HepG2 (cell line): Measurements from ENCODE around the gene TBC1D22A. TPM values are rescaled to one million over a fixed set of nuclear protein-coding genes. Genes with fewer than 3 reads are reported as not detected.

Experiments
- ATAC-seq: fragments of 200-7000 bp; cut with Tn5 transposase; 3 replicates; pipeline ENCODE4 v1.9.1; 2020; ENCODE audit warnings: mild to moderate bottlenecking, moderate library complexity
- BruUV-seq: library from RNA; stranded (reverse); fragments of 400-500 nt; replicated peaks from 2 replicates; lab custom pipeline; 2021; lab: Mats Ljungman, UMichigan
- CTCF ChIA-PET: fragments of 300-600 bp; formaldehyde crosslinking; extraction: SDS; loops from one replicate; lab custom pipeline; 2021; ENCODE audit warnings: low total read pairs, inconsistent platforms, low intra/inter-chr PET ratio; lab: Yijun Ruan, JAX
- POLR2A ChIA-PET: fragments of 350-600 bp; sonication (Branson Sonifier 250); formaldehyde crosslinking; loops from one replicate; lab custom pipeline; 2020; ENCODE audit warnings: antibody characterized with exemption, inconsistent platforms; lab: Yijun Ruan, JAX
- DNase-seq: peaks from one replicate; pipeline ENCODE4 v3.0.0-alpha.2; 2015; ENCODE audit warnings: low spot score
- FAIRE-seq: peaks from 3 replicates; lab custom pipeline; 2011; peaks lifted over from hg19 to GRCh38; lab: Jason Lieb, UNC
- H2AFZ ChIP-seq: one replicate; pipeline ENCODE4 v1.6.1; 2011; ENCODE audit warnings: low read length, inconsistent platforms
- H3K27ac ChIP-seq: fragments of 300-600 bp; 3 replicates; pipeline ENCODE4 v1.8.0; 2011; ENCODE audit warnings: mixed run types, mild to moderate bottlenecking, mixed read lengths, low read length, inconsistent platforms; ENCODE audit not compliant: insufficient read depth; ENCODE audit errors: extremely low read length
- H3K27me3 ChIP-seq, 2 experiments: fragments of 200-600 bp in 1 of 2; 2 replicates in 1 of 2; 3 replicates in 1 of 2; pipeline versions ENCODE4 v1.6.0 to v1.8.0; 2011; ENCODE audit warnings: low read length in 2 of 2, mild to moderate bottlenecking in 2 of 2, moderate library complexity in 2 of 2, inconsistent platforms in 1 of 2; ENCODE audit not compliant: insufficient read depth in 2 of 2, control insufficient read depth in 1 of 2
- H3K36me3 ChIP-seq, 2 experiments: fragments of 200-600 bp in 1 of 2; replicated peaks in 1 of 2; 2 replicates in 1 of 2; 3 replicates in 1 of 2; pipeline versions ENCODE4 v1.5.1 to v1.8.0; 2011; ENCODE audit warnings: low read length in 2 of 2, inconsistent platforms in 1 of 2; ENCODE audit not compliant: insufficient read depth in 2 of 2, control insufficient read depth in 1 of 2
- H3K4me1 ChIP-seq: 2 replicates; pipeline ENCODE4 v1.5.1; 2012; ENCODE audit warnings: low read length, inconsistent platforms; ENCODE audit not compliant: insufficient read depth
- H3K4me2 ChIP-seq: 2 replicates; pipeline ENCODE4 v1.6.0; 2011; ENCODE audit warnings: low read depth, low read length, inconsistent platforms
- H3K4me3 ChIP-seq, 3 experiments: fragments of 200-600 bp in 1 of 3; sonication (generic), shearing (Covaris generic) in 1 of 3; replicated peaks in 1 of 3; 2 replicates each; pipeline ENCODE4 v1.5.1; 2011 to 2016; ENCODE audit warnings: low read length in 3 of 3, inconsistent platforms in 2 of 3, low read depth in 2 of 3, mild to moderate bottlenecking in 2 of 3, control low read depth in 1 of 3, mixed read lengths in 1 of 3; ENCODE audit not compliant: insufficient read depth in 1 of 3
- H3K79me2 ChIP-seq: one replicate; pipeline ENCODE4 v1.6.1; 2011; ENCODE audit warnings: low read length, inconsistent platforms; ENCODE audit not compliant: insufficient read depth
- H3K9ac ChIP-seq: 2 replicates; pipeline ENCODE4 v1.6.0; 2011; ENCODE audit warnings: mild to moderate bottlenecking, low read depth, low read length, inconsistent platforms; ENCODE audit not compliant: insufficient read depth
- H3K9me3 ChIP-seq: 2 replicates; pipeline ENCODE4 v1.5.1; 2012; ENCODE audit warnings: mild to moderate bottlenecking, low read length
- H4K20me1 ChIP-seq: 2 replicates; pipeline ENCODE4 v1.6.0; 2011; ENCODE audit warnings: inconsistent platforms, mild to moderate bottlenecking, low read length, moderate library complexity; ENCODE audit not compliant: insufficient read depth
- CHCHD3 ChIP-seq: sonication (generic); formaldehyde crosslinking; IDR thresholded peaks from 2 replicates; pipeline ENCODE4 v1.8.0; 2022; ENCODE audit warnings: mild to moderate bottlenecking, missing genetic modification reagents, moderate library complexity
- EHMT2 ChIP-seq: fragments of 200-600 bp; sonication (generic); IDR thresholded peaks from 2 replicates; pipeline ENCODE4 v1.7.0; 2017; ENCODE audit warnings: antibody characterized with exemption, low read depth, low read length, borderline replicate concordance
- ELF1 ChIP-seq: sonication (generic); formaldehyde crosslinking; IDR thresholded peaks from 2 replicates; pipeline ENCODE4 v1.4.0; 2020; ENCODE audit warnings: missing genetic modification reagents
- GATAD2A ChIP-seq: IDR thresholded peaks from 2 replicates; pipeline ENCODE4 v1.6.1; 2016
- HHEX ChIP-seq: IDR thresholded peaks from 2 replicates; pipeline ENCODE4 v1.6.1; 2016; ENCODE audit warnings: control low read depth
- HNRNPLL ChIP-seq: fragments of 200-400 bp; formaldehyde crosslinking; IDR thresholded peaks from 2 replicates; pipeline ENCODE4 v1.6.1; 2017; ENCODE audit warnings: mild to moderate bottlenecking, low read depth, low read length; ENCODE audit not compliant: poor library complexity, severe bottlenecking
- MAFK ChIP-seq, 2 experiments: IDR thresholded peaks in 1 of 2; conservative IDR thresholded peaks in 1 of 2; 2 replicates each; pipeline ENCODE4 v1.6.1; 2011; ENCODE audit warnings: improper control_type of control experiment in 2 of 2, low read length in 2 of 2
- MYNN ChIP-seq: sonication (generic); formaldehyde crosslinking; IDR thresholded peaks from 2 replicates; pipeline ENCODE4 v1.4.0; 2020; ENCODE audit warnings: mild to moderate bottlenecking, low read depth, missing genetic modification reagents
- PITX1 ChIP-seq: sonication (generic); formaldehyde crosslinking; IDR thresholded peaks from 2 replicates; pipeline ENCODE4 v1.5.1; 2020; ENCODE audit warnings: mild to moderate bottlenecking, missing genetic modification reagents
- RXRA ChIP-seq: sonication (generic); formaldehyde crosslinking; IDR thresholded peaks from 2 replicates; pipeline ENCODE4 v1.5.1; 2020; ENCODE audit warnings: missing genetic modification reagents
- ZNF256 ChIP-seq: sonication (generic); formaldehyde crosslinking; conservative IDR thresholded peaks from 2 replicates; pipeline ENCODE4 v1.4.0; 2020; ENCODE audit warnings: missing genetic modification reagents
- ZNF317 ChIP-seq: sonication (generic); formaldehyde crosslinking; IDR thresholded peaks from 2 replicates; pipeline ENCODE4 v1.5.0; 2020; ENCODE audit warnings: mild to moderate bottlenecking, missing genetic modification reagents
- ZNF562 ChIP-seq: sonication (generic); formaldehyde crosslinking; IDR thresholded peaks from 2 replicates; pipeline ENCODE4 v1.8.0; 2022; ENCODE audit warnings: missing genetic modification reagents, borderline replicate concordance
- ZNF609 ChIP-seq: sonication (generic); formaldehyde crosslinking; IDR thresholded peaks from 2 replicates; pipeline ENCODE4 v1.4.0; 2020; ENCODE audit warnings: mild to moderate bottlenecking, missing genetic modification reagents, borderline replicate concordance
- ZNF777 ChIP-seq: sonication (generic); formaldehyde crosslinking; IDR thresholded peaks from 2 replicates; pipeline ENCODE4 v1.4.0; 2020; ENCODE audit warnings: missing genetic modification reagents
- WGBS: methylation state at CpG from one replicate; pipeline ENCODE4 v1.1.6; 2017; ENCODE audit warnings: low lambda C conversion rate; 5-methylcytosine and 5-hydroxymethylcytosine counted together
- in situ Hi-C: cut with HindIII; loops from 2 replicates; pipeline ENCODE4 v1.10.0; 2017; ENCODE audit warnings: low pct_unique_long_range_greater_than_20kb; ENCODE audit not compliant: extremely low pct_ligation_motif_present
- intact Hi-C: fragments of 100-400 bp; cut with micrococcal nuclease; formaldehyde crosslinking; loops from one replicate; pipeline ENCODE4 v1.10.0; 2022; ENCODE audit not compliant: unreplicated experiment
- polyA plus RNA-seq, 8 experiments: library from polyadenylated mRNA; depleted of rRNA in 3 of 8; stranded (reverse) in 7 of 8; unstranded in 1 of 8; fragments of >200 nt; fragmentation: Illumina TruSeq in 4 of 8; extraction: Trizol in 4 of 8; gene quantifications; 2 replicates each; pipeline versions ENCODE4 v1.2.1 to v1.2.3, GENCODE V29; 2011 to 2016; ENCODE audit warnings: low read depth in 4 of 8, missing spikeins in 1 of 8, mixed read lengths in 1 of 8; ENCODE audit not compliant: insufficient read depth in 1 of 8
- total RNA-seq, 5 experiments: library from RNA; depleted of rRNA; stranded (reverse); fragments of >200 nt; fragmentation: Illumina TruSeq; extraction: Trizol; gene quantifications; 2 replicates each; pipeline ENCODE4 v1.2.3, GENCODE V29; 2016; ENCODE audit warnings: low read depth in 1 of 5

TBC1D22A gene
- total and polyA plus RNA-seq, 2 of the 13 experiments (the other 11 are each of a cell fraction or from before 2014, with no cell fraction given): 17.3 to 18.0 TPM

GRCh38 chr22:47209040-47209514 is 446.6 kb downstream of the TBC1D22A start:
- Histone ChIP-seq H3K9me3 (no peaks in the 10 kb centered on the region), H3K27ac (no peak overlapping the region), H3K4me3 (no peak overlapping the region), H3K4me1 (no peaks in the 10 kb centered on the region), H4K20me1 (no peaks in the 10 kb centered on the region), H3K27me3 (peaks cover 3 to 41% of the 10 kb centered on the region in 2 experiments; a peak in 3 of 5 replicates), H3K4me2 (no peak overlapping the region), H3K79me2 (no peaks in the 10 kb centered on the region), H3K36me3 (no peaks in the 10 kb centered on the region), H3K9ac (no peak overlapping the region)
- WGBS: 40% methylated on average over 7 of the region's 12 CpGs
- intact Hi-C loops (no loop called here), in situ Hi-C loops (loop anchor here (25.0 kb wide), 1 partner anchor 1278 kb away; a partner anchor contains a TSS)
- ATAC-seq (no peak), FAIRE-seq (no peak), DNase-seq (no peak)
- BruUV-seq: no TSS peak
- ChIA-PET POLR2A (no interaction called here), CTCF (no interaction called here)
- TF ChIP-seq CHCHD3 (CRISPR knock-in tag): no peak
- TF ChIP-seq GATAD2A (CRISPR knock-in tag): no peak
- no peak for TF ChIP-seq EHMT2
- no peak for TF ChIP-seq HNRNPLL
- no peak for TF ChIP-seq MYNN (CRISPR knock-in tag)
- TF ChIP-seq, all 625 proteins: peak for 0
- no peak overlapping the region for H2AFZ ChIP-seq

GRCh38 chr22:47209547-47210023 is 447.1 kb downstream of the TBC1D22A start:
- no peaks in the 10 kb centered on the region for H3K79me2 ChIP-seq
- H3K4me1 ChIP-seq: no peaks in the 10 kb centered on the region
- 0% methylated on average over 1 of the region's 13 CpGs for WGBS
- H3K9me3 ChIP-seq: no peaks in the 10 kb centered on the region
- no peak overlapping the region for H3K27ac ChIP-seq
- in situ Hi-C loops (loop anchor here (25.0 kb wide), 1 partner anchor 1278 kb away; a partner anchor contains a TSS), intact Hi-C loops (loop anchor here (10.0 kb wide), 1 partner anchor 1285 kb away; no protein-coding TSS in a partner anchor)
- peaks cover 1 to 36% of the 10 kb centered on the region in 2 experiments; a peak in 3 of 5 replicates for H3K27me3 ChIP-seq
- H3K4me2 ChIP-seq: no peak overlapping the region
- BruUV-seq: no TSS peak
- FAIRE-seq: no peak
- H3K9ac ChIP-seq: no peak overlapping the region
- ChIA-PET CTCF (no interaction called here), POLR2A (no interaction called here)
- no peaks in the 10 kb centered on the region for H4K20me1 ChIP-seq
- DNase-seq: no peak
- no peak for ATAC-seq
- no peak overlapping the region for H3K4me3 ChIP-seq
- H2AFZ ChIP-seq: no peak overlapping the region
- no peaks in the 10 kb centered on the region for H3K36me3 ChIP-seq
- no peak for TF ChIP-seq ELF1 (CRISPR knock-in tag)
- TF ChIP-seq HHEX (CRISPR knock-in tag): no peak
- TF ChIP-seq MAFK (conservative IDR thresholded peaks at IDR 0.05 in 1 of 2, IDR thresholded peaks at IDR 0.05 in 1 of 2; ENCODE audit: low read length in 2 of 2): no peak
- no peak for TF ChIP-seq PITX1
- TF ChIP-seq RXRA (CRISPR knock-in tag): no peak
- TF ChIP-seq ZNF777 (CRISPR knock-in tag): no peak
- no peak for TF ChIP-seq ZNF562
- TF ChIP-seq EHMT2: no peak
- TF ChIP-seq ZNF317 (CRISPR knock-in tag): no peak
- no peak for TF ChIP-seq ZNF609 (CRISPR knock-in tag)
- TF ChIP-seq ZNF256 (CRISPR knock-in tag): no peak
